ENCODE measurements around the gene SIAH2. TPM values are rescaled to one million over a fixed set of nuclear protein-coding genes. Genes with fewer than 3 reads are reported as not detected.

The SIAH2 gene
- total and polyA plus RNA-seq, 2 experiments from 2014 or later = 6.3 to 28.8 TPM

- TF ChIP-seq REST (IDR thresholded peaks at IDR 0.05; ENCODE audit: unreplicated experiment) = no peak
- TF ChIP-seq CREB1 (CRISPR knock-in tag; IDR thresholded peaks at IDR 0.05; ENCODE audit: low read depth) = no peak
- no peak for TF ChIP-seq ZNF462 (CRISPR knock-in tag; IDR thresholded peaks at IDR 0.05)
- no peak for TF ChIP-seq ZNF331 (CRISPR knock-in tag; IDR thresholded peaks at IDR 0.05; ENCODE audit: low read depth)
Measured at GRCh38 chr3:150754896-150755295, 8.1 kb downstream of the SIAH2 start (continued).

- ATAC-seq = no peak
- H3K36me3 ChIP-seq (ENCODE audit: insufficient read depth) = no peaks in the 10 kb centered on the region
- peaks cover 14% of the 10 kb centered on the region for H3K79me2 ChIP-seq (replicated peaks; ENCODE audit: insufficient read depth)
- H3K9me2 ChIP-seq (ENCODE audit: insufficient read depth) = no peaks in the 10 kb centered on the region
- H3K4me2 ChIP-seq = no peak overlapping the region
- no peak for DNase-seq (ENCODE audit: low spot score)
- peaks cover 5% of the 10 kb centered on the region for H3K4me1 Mint-ChIP-seq
- no peak overlapping the region; the same call in 1 of the 2 replicates for H3K27ac ChIP-seq (ENCODE audit: low read depth)
- no peak overlapping the region for H3K4me3 ChIP-seq
- peaks cover 6% of the 10 kb centered on the region; the same call in 1 of the 2 replicates for H3K4me1 ChIP-seq (ENCODE audit: insufficient read depth)
- H3K27ac Mint-ChIP-seq = no peak overlapping the region
- no peaks in the 10 kb centered on the region for H3K9me3 Mint-ChIP-seq
- no peak overlapping the region for H2AFZ ChIP-seq
- no peaks in the 10 kb centered on the region for H3F3A ChIP-seq (replicated peaks; ENCODE audit: low read depth)
- H3K27me3 ChIP-seq (ENCODE audit: insufficient read depth) = no peaks in the 10 kb centered on the region
- peaks cover 2% of the 10 kb centered on the region for H3K27me3 Mint-ChIP-seq (ENCODE audit: insufficient read depth, low read depth, poor library complexity)
- no peak overlapping the region for H3K4me3 Mint-ChIP-seq
- no peaks in the 10 kb centered on the region; the same call in 1 of the 2 replicates for H4K20me1 ChIP-seq (replicated peaks; ENCODE audit: insufficient read depth)
- no peaks in the 10 kb centered on the region for H3K36me3 Mint-ChIP-seq (ENCODE audit: low read depth)
- no peak for TF ChIP-seq ZNF331 (CRISPR knock-in tag; IDR thresholded peaks at IDR 0.05; ENCODE audit: low read depth)
- TF ChIP-seq NANOG (IDR thresholded peaks at IDR 0.05; ENCODE audit: borderline replicate concordance) = no peak
- TF ChIP-seq JUNB (IDR thresholded peaks at IDR 0.05; ENCODE audit: unreplicated experiment) = no peak
- TF ChIP-seq POLR2AphosphoS5 (IDR thresholded peaks at IDR 0.05; ENCODE audit: low read depth) = no peak
- no peak for TF ChIP-seq CREB1 (CRISPR knock-in tag; IDR thresholded peaks at IDR 0.05; ENCODE audit: low read depth)
- no peak for TF ChIP-seq STAT1 (IDR thresholded peaks at IDR 0.05; ENCODE audit: unreplicated experiment)
- no peak for TF ChIP-seq ETS1 (IDR thresholded peaks at IDR 0.05)
- no peak for TF ChIP-seq CTCF (conservative IDR thresholded peaks at IDR 0.05; ENCODE audit: low read depth in 2 of 2)
- TF ChIP-seq ZNF114 (CRISPR knock-in tag; IDR thresholded peaks at IDR 0.05) = no peak
Measured at GRCh38 chr3:150751781-150752263, 11.1 kb downstream of the SIAH2 start.
